HUES6 (cell line): Measurements from ENCODE around the gene XAF1.
"Not testable (repeated sequence)": the region's sequence is repeated elsewhere in the genome, so short reads cannot be mapped to it uniquely, and the experiment has no call there.

Source experiments
- H3K27ac ChIP-seq: 2 replicates; pipeline ENCODE4 v1.7.0; 2013; ENCODE audit warnings: low read depth, mild to moderate bottlenecking, low read length, inconsistent platforms
- H3K27me3 ChIP-seq: 2 replicates; pipeline ENCODE4 v1.6.1; 2013; ENCODE audit warnings: low read length; ENCODE audit not compliant: control insufficient read depth, insufficient read depth
- H3K36me3 ChIP-seq: 2 replicates; pipeline ENCODE4 v1.6.1; 2013; ENCODE audit warnings: low read length; ENCODE audit not compliant: control insufficient read depth, insufficient read depth
- H3K4me1 ChIP-seq: 2 replicates; pipeline ENCODE4 v1.6.1; 2013; ENCODE audit warnings: low read length; ENCODE audit not compliant: control insufficient read depth, insufficient read depth
- H3K4me3 ChIP-seq: 2 replicates; pipeline ENCODE4 v1.5.1; 2013; ENCODE audit warnings: low read depth, low read length
- H3K9ac ChIP-seq: one replicate; pipeline ENCODE4 v1.6.1; 2013; ENCODE audit warnings: mild to moderate bottlenecking, low read length
- H3K9me3 ChIP-seq: 2 replicates; pipeline ENCODE4 v1.6.1; 2013; ENCODE audit warnings: low read depth, low read length; ENCODE audit not compliant: control insufficient read depth, insufficient read depth

XAF1 gene

GRCh38 chr17:6713918-6714271, 42.0 kb upstream of the XAF1 start:
- Histone ChIP-seq H3K9ac (peak overlapping the region; percentile 51), H3K9me3 (no peaks in the 10 kb centered on the region), H3K4me3 (peak overlapping the region; percentile 68), H3K27ac (no peak overlapping the region), H3K4me1 (peaks cover 11% of the 10 kb centered on the region), H3K36me3 (no peaks in the 10 kb centered on the region), H3K27me3 (peaks cover 33% of the 10 kb centered on the region)

- Histone ChIP-seq H3K4me3 (peak overlapping the region; percentile 68), H3K9me3 (no peaks in the 10 kb centered on the region), H3K4me1 (peaks cover 11% of the 10 kb centered on the region), H3K27ac (no peak overlapping the region), H3K9ac (peak overlapping the region; percentile 51), H3K36me3 (no peaks in the 10 kb centered on the region), H3K27me3 (peaks cover 33% of the 10 kb centered on the region)
Measured at GRCh38 chr17:6714315-6714874, 41.5 kb upstream of the XAF1 start.

GRCh38 chr17:6716736-6717135, 39.1 kb upstream of the XAF1 start:
- H3K27me3 ChIP-seq = peaks cover 40% of the 10 kb centered on the region
- H3K4me3 ChIP-seq = no peak overlapping the region
- H3K9me3 ChIP-seq = no peaks in the 10 kb centered on the region
- no peak overlapping the region for H3K27ac ChIP-seq
- no peaks in the 10 kb centered on the region for H3K36me3 ChIP-seq
- H3K4me1 ChIP-seq = peaks cover 11% of the 10 kb centered on the region
- H3K9ac ChIP-seq = no peak overlapping the region

- H3K9ac ChIP-seq = no peak overlapping the region
- no peak overlapping the region for H3K4me3 ChIP-seq
- H3K36me3 ChIP-seq = no peaks in the 10 kb centered on the region
- no peak overlapping the region for H3K27ac ChIP-seq
- H3K9me3 ChIP-seq = no peaks in the 10 kb centered on the region
- peaks cover 22% of the 10 kb centered on the region for H3K27me3 ChIP-seq
- no peaks in the 10 kb centered on the region for H3K4me1 ChIP-seq
Measured at GRCh38 chr17:6721744-6722143, 34.1 kb upstream of the XAF1 start.

GRCh38 chr17:6724009-6724408, 31.8 kb upstream of the XAF1 start:
- no peak overlapping the region for H3K27ac ChIP-seq
- H3K9me3 ChIP-seq = no peaks in the 10 kb centered on the region
- H3K9ac ChIP-seq = no peak overlapping the region
- no peak overlapping the region for H3K4me3 ChIP-seq
- H3K4me1 ChIP-seq = no peaks in the 10 kb centered on the region
- peaks cover 25% of the 10 kb centered on the region for H3K27me3 ChIP-seq
- H3K36me3 ChIP-seq = no peaks in the 10 kb centered on the region

- Histone ChIP-seq H3K9me3 (no peaks in the 10 kb centered on the region), H3K4me1 (no peaks in the 10 kb centered on the region), H3K4me3 (no peak overlapping the region), H3K27me3 (peaks cover 10% of the 10 kb centered on the region; the same call in 1 of the 2 replicates), H3K36me3 (no peaks in the 10 kb centered on the region), H3K9ac (no peak overlapping the region), H3K27ac (no peak overlapping the region)
Measured at GRCh38 chr17:6729531-6729930, 26.3 kb upstream of the XAF1 start.

- not testable (repeated sequence) for H3K27ac ChIP-seq, H3K4me3 ChIP-seq, H3K9me3 ChIP-seq, H3K9ac ChIP-seq, H3K36me3 ChIP-seq, H3K4me1 ChIP-seq, H3K27me3 ChIP-seq
Measured at GRCh38 chr17:6746665-6747064, 9.2 kb upstream of the XAF1 start.

GRCh38 chr17:6748617-6749016, 7.2 kb upstream of the XAF1 start:
- H3K27me3 ChIP-seq = peaks cover 2% of the 10 kb centered on the region; the same call in 1 of the 2 replicates
- H3K9me3 ChIP-seq = no peaks in the 10 kb centered on the region
- no peak overlapping the region for H3K27ac ChIP-seq
- peaks cover 13% of the 10 kb centered on the region for H3K4me1 ChIP-seq
- no peak overlapping the region for H3K4me3 ChIP-seq
- no peaks in the 10 kb centered on the region for H3K36me3 ChIP-seq
- H3K9ac ChIP-seq = no peak overlapping the region

- Histone ChIP-seq H3K9ac (no peak overlapping the region), H3K4me1 (peaks cover 15% of the 10 kb centered on the region), H3K4me3 (no peak overlapping the region), H3K27me3 (no peaks in the 10 kb centered on the region), H3K9me3 (no peaks in the 10 kb centered on the region), H3K36me3 (no peaks in the 10 kb centered on the region), H3K27ac (no peak overlapping the region)
Measured at GRCh38 chr17:6749519-6749918, 6.3 kb upstream of the XAF1 start.

- no peak overlapping the region for H3K4me3 ChIP-seq
- H3K4me1 ChIP-seq = peaks cover 19% of the 10 kb centered on the region
- no peak overlapping the region for H3K9ac ChIP-seq
- H3K27ac ChIP-seq = no peak overlapping the region
- H3K36me3 ChIP-seq = no peaks in the 10 kb centered on the region
- no peaks in the 10 kb centered on the region for H3K9me3 ChIP-seq
- H3K27me3 ChIP-seq = no peaks in the 10 kb centered on the region; the same call in 1 of the 2 replicates
Measured at GRCh38 chr17:6752068-6752909, 3.6 kb upstream of the XAF1 start.

GRCh38 chr17:6753006-6753445, 2.8 kb upstream of the XAF1 start:
- Histone ChIP-seq H3K9me3 (no peaks in the 10 kb centered on the region), H3K36me3 (no peaks in the 10 kb centered on the region), H3K9ac (no peak overlapping the region), H3K27me3 (no peaks in the 10 kb centered on the region; the same call in 1 of the 2 replicates), H3K4me3 (no peak overlapping the region), H3K27ac (no peak overlapping the region), H3K4me1 (peaks cover 19% of the 10 kb centered on the region)
